Glomerular visceral epithelial cell (primary cell): Measurements from ENCODE around the gene HBEGF.

Experiments used
- DNase-seq: peaks from one replicate; pipeline ENCODE4 v3.0.0-alpha.2; 2016; ENCODE audit errors: extremely low spot score

The HBEGF gene

GRCh38 chr5:140302786-140303639 is 43.4 kb downstream of the HBEGF start, which contains the start of gene PFDN1:
Gene PFDN1, minus strand, starts transcription at chr5:140303101. Its CDS starts 28 bp downstream, at chr5:140303073.
- peak; percentile 98 for DNase-seq

GRCh38 chr5:140301136-140301535 is 45.3 kb downstream of the HBEGF start:
- DNase-seq = no peak

DNA sequence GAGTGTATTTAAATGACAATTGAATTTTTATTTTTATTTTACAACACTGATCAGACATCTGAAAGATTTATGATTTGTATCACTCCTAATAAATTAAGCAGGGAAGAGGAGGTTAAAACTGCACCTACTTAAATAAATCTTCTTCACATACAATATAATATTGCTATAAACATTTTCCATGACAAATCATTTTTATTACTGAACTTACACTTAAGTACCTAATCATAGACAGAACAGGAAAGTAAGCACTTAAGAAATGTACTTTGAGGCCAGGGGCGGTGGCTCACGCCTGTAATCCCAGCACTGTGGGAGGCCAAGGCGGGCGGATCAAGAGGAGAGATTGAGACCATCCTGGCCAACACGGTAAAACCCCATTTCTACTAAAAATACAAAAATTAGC is 47.3 kb downstream of the HBEGF start:
- DNase-seq = no peak

DNA sequence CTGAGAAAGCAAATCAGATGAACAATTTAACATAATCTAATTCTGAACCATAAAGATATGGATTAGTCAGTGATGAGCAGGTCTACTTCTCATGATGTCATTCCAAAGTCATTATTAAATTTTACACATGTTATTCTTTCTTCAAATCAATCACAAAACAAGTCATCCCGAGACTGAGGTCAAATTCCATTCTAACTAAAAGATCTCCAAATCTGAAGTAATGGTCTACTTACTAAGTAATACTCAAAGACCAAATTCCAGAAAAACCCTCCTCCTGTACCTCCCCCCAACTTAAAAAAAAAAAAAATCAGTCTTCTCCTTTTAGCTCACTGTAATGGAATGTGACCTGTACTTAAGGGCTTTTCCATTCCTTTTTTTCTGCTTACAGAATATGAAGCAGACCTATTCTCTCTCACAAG is 48.2 kb downstream of the HBEGF start:
- DNase-seq = peak; percentile 92

DNA sequence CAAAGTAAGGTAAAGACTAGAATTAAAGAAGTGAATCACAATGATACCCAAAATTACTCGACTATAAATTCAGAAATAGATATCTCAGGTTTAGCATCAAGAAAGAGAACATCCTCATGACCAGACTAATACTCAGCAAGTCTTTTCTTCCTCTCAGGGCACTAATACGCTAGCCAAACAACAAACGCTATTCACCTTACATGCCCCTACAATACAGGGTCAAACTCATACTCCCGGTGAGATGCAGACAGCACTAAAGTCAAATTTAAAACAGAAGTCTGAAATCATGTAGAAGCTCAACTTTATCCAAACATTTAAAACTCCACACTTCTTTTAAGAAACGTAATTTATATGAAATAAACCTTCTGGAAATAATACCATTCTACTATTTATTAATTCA is 49.1 kb downstream of the HBEGF start:
- no peak for DNase-seq

GRCh38 chr5:140296289-140296688 is 50.1 kb downstream of the HBEGF start:
- DNase-seq = no peak

- DNase-seq = peak; percentile 96
Measured at GRCh38 chr5:140295414-140295813, 51.0 kb downstream of the HBEGF start.

DNA sequence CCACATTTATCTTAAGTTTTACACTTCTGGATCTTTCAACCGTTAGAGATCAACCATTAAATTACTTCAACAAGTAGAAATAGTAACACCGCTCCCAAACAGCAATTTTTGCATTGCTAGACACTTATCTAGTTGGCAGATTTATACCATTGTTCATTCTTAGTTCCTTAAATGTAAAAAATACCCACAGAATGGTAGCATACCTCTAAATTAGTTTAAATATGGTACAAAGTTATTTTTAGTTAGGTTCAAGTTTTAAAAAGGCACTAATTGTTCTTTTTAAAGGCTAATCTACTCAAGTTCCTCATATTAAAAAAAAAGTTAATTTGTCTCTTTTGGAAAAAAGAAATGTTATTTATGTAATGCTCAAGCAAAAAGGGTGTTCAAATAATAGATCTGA is 51.6 kb downstream of the HBEGF start:
- no peak for DNase-seq

DNA sequence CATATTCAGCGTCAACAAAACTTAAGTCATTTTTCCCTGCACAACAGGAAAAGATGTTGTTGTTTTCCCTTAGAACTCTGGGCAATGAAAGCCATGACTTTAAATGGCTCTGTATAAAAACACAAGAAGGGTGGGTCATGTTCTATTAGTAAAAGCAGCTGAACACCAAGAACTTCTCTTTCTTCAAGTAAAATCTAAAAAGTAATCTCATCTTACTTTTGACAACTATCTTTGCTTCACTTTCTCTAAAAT is 52.6 kb downstream of the HBEGF start:
- DNase-seq = no peak

GRCh38 chr5:140293091-140293848 is 53.1 kb downstream of the HBEGF start:
- no peak for DNase-seq

DNA sequence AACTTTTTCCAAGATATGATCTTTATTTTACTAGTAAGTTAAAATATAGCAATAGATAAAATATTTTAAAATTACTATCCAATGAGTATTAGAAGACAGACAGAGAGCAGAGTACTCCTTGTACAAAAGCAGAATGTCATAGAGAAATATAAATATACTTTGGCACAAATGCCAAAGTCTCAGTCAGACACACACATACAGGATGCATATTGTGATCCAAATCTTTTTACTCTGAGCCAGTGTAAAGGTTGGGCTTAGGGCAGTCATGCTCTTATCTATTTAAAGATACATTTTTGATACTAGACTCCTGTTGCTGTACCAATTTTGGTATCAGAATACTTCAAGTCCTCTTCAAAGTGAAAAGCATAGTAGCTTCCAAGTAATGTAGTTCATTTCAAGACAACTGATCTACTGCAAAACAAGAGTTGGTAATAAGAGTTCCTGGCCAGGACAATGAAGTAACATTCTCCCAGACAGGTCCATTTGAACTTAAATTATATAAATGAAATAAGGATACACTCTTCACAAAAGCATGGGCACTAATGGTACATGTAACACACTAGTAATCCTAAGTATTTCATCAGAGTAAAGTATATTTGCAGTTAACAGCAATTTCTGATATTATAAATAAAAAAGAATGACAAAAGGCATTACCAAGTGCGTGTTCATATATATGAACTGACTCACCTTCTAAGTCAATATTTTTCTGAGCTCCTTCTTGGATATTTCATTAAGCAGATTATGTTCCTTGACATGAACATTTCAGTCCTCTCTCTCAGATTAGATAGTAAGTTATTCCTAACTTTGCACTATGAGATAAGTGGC is 54.0 kb downstream of the HBEGF start:
- DNase-seq = no peak

GRCh38 chr5:140287801-140288521 is 58.4 kb downstream of the HBEGF start:
- DNase-seq = no peak

GRCh38 chr5:140286424-140286823 is 60.0 kb downstream of the HBEGF start:
- no peak for DNase-seq

GRCh38 chr5:140284013-140284412 is 62.4 kb downstream of the HBEGF start:
- DNase-seq = no peak
